Measurements from ENCODE around the gene PRMT9.
A peak's percentile ranks its signal among the peaks of the same experiment; 100 is the strongest.

The PRMT9 gene

GRCh38 chr4:147683717-147684700 lies at the start of gene PRMT9:
PRMT9 (minus strand) TSS chr4:147684163; CDS start chr4:147683987, 176 bp downstream.
- peak; percentile 82 for DNase-seq (ENCODE audit: low spot score)

- no peak for DNase-seq (ENCODE audit: low spot score)
These were observed 48.7 kb upstream of the PRMT9 start for GRCh38 chr4:147732518-147733235.

GRCh38 chr4:147731580-147732517 lies 47.9 kb upstream of the PRMT9 start, which contains the start of gene ARHGAP10:
ARHGAP10 (plus strand) TSS chr4:147732088; CDS start chr4:147732302, 214 bp downstream.
- no peak for DNase-seq (ENCODE audit: low spot score)

GRCh38 chr4:147730333-147730732 lies 46.4 kb upstream of the PRMT9 start:
- no peak for DNase-seq (ENCODE audit: low spot score)

GRCh38 chr4:147727476-147728028 lies 43.6 kb upstream of the PRMT9 start:
- DNase-seq (ENCODE audit: low spot score), result no peak

GRCh38 chr4:147725673-147726072 lies 41.7 kb upstream of the PRMT9 start:
- no peak for DNase-seq (ENCODE audit: low spot score)

GRCh38 chr4:147724468-147725201 lies 40.7 kb upstream of the PRMT9 start:
- DNase-seq (ENCODE audit: low spot score), result no peak

- no peak for DNase-seq (ENCODE audit: low spot score)
These were observed 39.4 kb upstream of the PRMT9 start for GRCh38 chr4:147723326-147723725.

- DNase-seq (ENCODE audit: low spot score), result no peak
These were observed 33.9 kb upstream of the PRMT9 start for GRCh38 chr4:147717878-147718277.

- DNase-seq (ENCODE audit: low spot score), result no peak
These were observed 30.8 kb upstream of the PRMT9 start for GRCh38 chr4:147714575-147715401.

- no peak for DNase-seq (ENCODE audit: low spot score)
These were observed 26.0 kb upstream of the PRMT9 start for GRCh38 chr4:147709999-147710398.

GRCh38 chr4:147707892-147708672 lies 24.1 kb upstream of the PRMT9 start:
- DNase-seq (ENCODE audit: low spot score), result peak; percentile 53

- DNase-seq (ENCODE audit: low spot score), result no peak
These were observed 20.9 kb upstream of the PRMT9 start for GRCh38 chr4:147704846-147705245.

GRCh38 chr4:147696866-147697265 lies 12.9 kb upstream of the PRMT9 start:
- no peak for DNase-seq (ENCODE audit: low spot score)

GRCh38 chr4:147693218-147693617 lies 9.3 kb upstream of the PRMT9 start:
- DNase-seq (ENCODE audit: low spot score), result no peak

- no peak for DNase-seq (ENCODE audit: low spot score)
These were observed 7.9 kb upstream of the PRMT9 start for GRCh38 chr4:147691820-147692219.

GRCh38 chr4:147689067-147689466 lies 5.1 kb upstream of the PRMT9 start:
- DNase-seq (ENCODE audit: low spot score), result no peak

GRCh38 chr4:147683188-147683591 lies 773 bp downstream of the PRMT9 start:
- peak; percentile 28 for DNase-seq (ENCODE audit: low spot score)

GRCh38 chr4:147682755-147683154 lies 1.2 kb downstream of the PRMT9 start:
- DNase-seq (ENCODE audit: low spot score), result no peak
